GM12875 (cell line): ENCODE results near the gene MAST2.
"Not testable (repeated sequence)": the region's sequence is repeated elsewhere in the genome, so short reads cannot be mapped to it uniquely, and the experiment has no call there.

Experiments
- H3K4me3 ChIP-seq: one replicate; pipeline ENCODE4 v1.5.1; 2011; ENCODE audit warnings: low read depth, low read length, control low read depth
- TF ChIP-seq, protein P1 (sequence below): IDR thresholded peaks from 2 replicates; pipeline ENCODE4 v1.5.1; 2011; ENCODE audit warnings: low read depth, mild to moderate bottlenecking, control low read depth, inconsistent platforms, low read length, moderate library complexity, borderline replicate concordance; ENCODE audit not compliant: insufficient read depth

The MAST2 gene

GRCh38 chr1:45843474-45843905, 40.1 kb downstream of the MAST2 start:
- no peak overlapping the region for H3K4me3 ChIP-seq
- TF ChIP-seq, protein P1, sequence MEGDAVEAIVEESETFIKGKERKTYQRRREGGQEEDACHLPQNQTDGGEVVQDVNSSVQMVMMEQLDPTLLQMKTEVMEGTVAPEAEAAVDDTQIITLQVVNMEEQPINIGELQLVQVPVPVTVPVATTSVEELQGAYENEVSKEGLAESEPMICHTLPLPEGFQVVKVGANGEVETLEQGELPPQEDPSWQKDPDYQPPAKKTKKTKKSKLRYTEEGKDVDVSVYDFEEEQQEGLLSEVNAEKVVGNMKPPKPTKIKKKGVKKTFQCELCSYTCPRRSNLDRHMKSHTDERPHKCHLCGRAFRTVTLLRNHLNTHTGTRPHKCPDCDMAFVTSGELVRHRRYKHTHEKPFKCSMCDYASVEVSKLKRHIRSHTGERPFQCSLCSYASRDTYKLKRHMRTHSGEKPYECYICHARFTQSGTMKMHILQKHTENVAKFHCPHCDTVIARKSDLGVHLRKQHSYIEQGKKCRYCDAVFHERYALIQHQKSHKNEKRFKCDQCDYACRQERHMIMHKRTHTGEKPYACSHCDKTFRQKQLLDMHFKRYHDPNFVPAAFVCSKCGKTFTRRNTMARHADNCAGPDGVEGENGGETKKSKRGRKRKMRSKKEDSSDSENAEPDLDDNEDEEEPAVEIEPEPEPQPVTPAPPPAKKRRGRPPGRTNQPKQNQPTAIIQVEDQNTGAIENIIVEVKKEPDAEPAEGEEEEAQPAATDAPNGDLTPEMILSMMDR: no peak

DNA sequence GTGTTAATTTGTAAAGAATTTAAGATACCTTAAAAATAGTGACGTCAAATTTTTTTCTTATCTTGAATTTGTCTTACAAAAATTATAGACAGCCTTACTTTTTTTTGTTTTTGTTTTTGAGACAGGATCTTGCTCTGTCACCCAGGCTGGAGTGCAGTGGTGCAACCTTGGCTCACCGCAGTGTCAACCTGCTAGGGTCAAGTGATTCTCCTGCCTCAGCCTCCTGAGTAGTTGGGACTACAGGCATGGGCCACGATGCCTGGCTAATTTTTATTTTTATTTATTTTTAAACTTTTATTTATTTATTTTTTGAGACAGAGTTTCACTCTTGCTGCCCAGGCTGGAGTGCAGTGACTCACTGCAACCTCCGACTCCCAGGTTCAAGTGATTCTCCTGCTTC, 40.6 kb downstream of the MAST2 start:
- H3K4me3 ChIP-seq: not testable (repeated sequence)

DNA sequence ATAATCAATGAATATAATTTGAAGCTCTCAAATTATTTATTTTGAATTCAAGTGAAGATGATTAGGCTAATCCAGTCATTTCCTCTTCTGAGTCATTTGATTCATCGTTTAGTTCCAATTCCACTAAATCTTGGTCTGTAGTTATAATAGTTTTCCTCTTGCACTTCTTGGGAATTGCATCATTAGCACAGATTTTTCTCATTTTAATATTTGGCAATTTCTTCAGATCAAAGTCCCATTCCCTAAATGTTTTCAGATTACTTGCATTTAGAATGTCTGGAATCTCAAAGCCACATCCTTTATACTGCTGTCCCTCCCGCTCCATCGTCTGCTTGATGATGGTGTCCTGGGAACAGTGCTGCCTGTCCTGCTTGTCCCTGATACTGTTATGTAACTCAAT, 43.5 kb downstream of the MAST2 start:
- TF ChIP-seq, protein P1: no peak
- no peak overlapping the region for H3K4me3 ChIP-seq

GRCh38 chr1:45848097-45848496, 44.7 kb downstream of the MAST2 start:
- TF ChIP-seq, protein P1: no peak

GRCh38 chr1:45848714-45849113, 45.3 kb downstream of the MAST2 start:
- no peak overlapping the region for H3K4me3 ChIP-seq
- TF ChIP-seq, protein P1: no peak

More at GRCh38 chr1:45848097-45848496, 44.7 kb downstream of the MAST2 start:
- H3K4me3 ChIP-seq: no peak overlapping the region

DNA sequence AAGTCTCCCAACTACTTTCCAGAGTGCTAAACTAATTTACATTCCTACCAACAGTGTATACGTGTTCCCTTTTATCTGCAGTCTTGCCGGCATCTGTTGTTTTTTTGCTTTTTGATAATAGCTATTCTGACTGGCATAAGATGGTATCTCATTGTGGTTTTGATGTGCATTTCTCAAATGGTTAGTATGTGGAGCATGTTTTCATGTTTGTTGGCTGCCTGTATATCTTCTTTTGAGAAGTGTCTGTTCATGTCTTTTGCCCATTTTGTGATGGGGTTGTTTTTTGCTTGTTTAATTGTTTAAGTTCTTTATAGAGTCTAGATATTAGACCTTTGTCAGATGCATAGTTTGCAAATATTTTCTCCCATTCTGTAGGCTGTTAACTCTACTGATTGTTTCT, 46.6 kb downstream of the MAST2 start:
- TF ChIP-seq, protein P1: no peak
- H3K4me3 ChIP-seq: no peak overlapping the region

DNA sequence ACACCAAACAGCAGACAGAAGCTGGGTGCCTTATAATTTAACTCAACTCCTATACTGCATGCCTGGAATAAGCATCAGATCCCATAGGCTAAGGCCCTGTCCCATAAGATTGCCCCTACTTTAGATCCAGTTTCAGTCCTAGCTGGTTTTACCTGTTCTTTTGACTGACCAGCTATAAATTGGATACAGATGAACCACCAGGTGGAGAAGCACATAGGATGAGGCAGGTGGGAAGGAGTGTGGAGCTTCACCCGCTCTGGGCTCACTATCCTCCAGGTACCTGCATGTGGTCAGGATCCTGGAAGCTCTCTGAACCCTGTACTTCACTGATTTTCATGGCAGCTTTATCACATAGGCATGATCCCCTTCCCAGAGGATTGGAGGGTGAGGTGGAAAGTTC, 51.3 kb downstream of the MAST2 start:
- H3K4me3 ChIP-seq: no peak overlapping the region
- TF ChIP-seq, protein P1: no peak
